ENCODE data around the gene ADAM12. TPM values are rescaled to one million over a fixed set of nuclear protein-coding genes. Genes with fewer than 3 reads are reported as not detected.
A peak's percentile ranks its signal among the peaks of the same experiment; 100 is the strongest.
"Not testable (repeated sequence)": the region's sequence is repeated elsewhere in the genome, so short reads cannot be mapped to it uniquely, and the experiment has no call there.

ADAM12 gene
- polyA plus RNA-seq, 12 donors: 15.2 to 33.9 (median 21.8) TPM; not detected in 1

- no peak for DNase-seq
Observed at GRCh38 chr10:126405239-126405775, 17.0 kb upstream of the ADAM12 start.

GRCh38 chr10:126402721-126403695, 14.7 kb upstream of the ADAM12 start:
- DNase-seq: no peak

GRCh38 chr10:126400641-126401040, 12.4 kb upstream of the ADAM12 start:
- no peak for DNase-seq

- DNase-seq: no peak
Observed at GRCh38 chr10:126398924-126399323, 10.6 kb upstream of the ADAM12 start.

GRCh38 chr10:126398383-126398743, 10.1 kb upstream of the ADAM12 start:
- DNase-seq: no peak

- DNase-seq: no peak
Observed at GRCh38 chr10:126397640-126398382, 9.5 kb upstream of the ADAM12 start.

GRCh38 chr10:126397156-126397555, 8.9 kb upstream of the ADAM12 start:
- no peak for DNase-seq

GRCh38 chr10:126394948-126395347, 6.7 kb upstream of the ADAM12 start:
- DNase-seq: peak; percentile 59

GRCh38 chr10:126393076-126393475, 4.8 kb upstream of the ADAM12 start:
- no peak for DNase-seq

GRCh38 chr10:126392469-126392868, 4.2 kb upstream of the ADAM12 start:
- DNase-seq: no peak

GRCh38 chr10:126392068-126392467, 3.8 kb upstream of the ADAM12 start:
- no peak for DNase-seq

GRCh38 chr10:126391192-126391885, 3.1 kb upstream of the ADAM12 start:
- DNase-seq: peak; percentile 41

GRCh38 chr10:126390324-126390723, 2.0 kb upstream of the ADAM12 start:
- DNase-seq: no peak

- DNase-seq: peak; percentile 83
Observed at GRCh38 chr10:126387041-126387921, 996 bp downstream of the ADAM12 start.

- DNase-seq: no peak
Observed at GRCh38 chr10:126384269-126384873, 3.9 kb downstream of the ADAM12 start.

GRCh38 chr10:126380352-126381076, 7.8 kb downstream of the ADAM12 start:
- DNase-seq: no peak

GRCh38 chr10:126379166-126379565, 9.1 kb downstream of the ADAM12 start:
- not testable (repeated sequence) for DNase-seq

GRCh38 chr10:126376956-126377355, 11.3 kb downstream of the ADAM12 start:
- no peak for DNase-seq

GRCh38 chr10:126375926-126376554, 12.2 kb downstream of the ADAM12 start:
- DNase-seq: no peak
